Measurements from ENCODE around the gene PFDN2. TPM values are rescaled to one million over a fixed set of nuclear protein-coding genes. Genes with fewer than 3 reads are reported as not detected.

The PFDN2 gene
- total and polyA plus RNA-seq, 10 of the 15 experiments (the other 5 are each of a cell fraction or from before 2014, with no cell fraction given), result 30.0 to 141 (median 80.5) TPM

DNA sequence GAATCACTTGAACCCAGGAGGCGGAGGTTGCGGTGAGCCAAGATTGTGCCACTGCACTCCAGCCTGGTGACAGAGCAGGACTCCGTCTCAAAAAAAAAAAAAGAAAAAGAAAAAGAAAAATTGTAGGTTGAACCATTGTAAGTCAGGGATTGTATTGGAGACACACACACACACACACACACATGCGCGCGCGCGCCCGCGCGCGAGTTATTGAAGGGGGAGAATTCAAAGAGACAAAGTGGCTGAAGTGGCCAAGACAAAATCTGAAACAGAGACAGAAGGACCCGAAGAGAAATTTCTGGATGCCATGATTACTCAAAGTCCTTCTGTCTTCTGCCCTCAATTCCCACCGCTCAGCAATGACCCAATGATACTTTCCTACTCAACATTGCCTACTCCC is 23.4 kb downstream of the PFDN2 start:
- Histone ChIP-seq H3K4me3 (no peak overlapping the region), H3K36me3 (ENCODE audit: control insufficient read depth in 2 of 2, insufficient read depth in 2 of 2, low read length in 1 of 2) (peaks cover 0 to 4% of the 10 kb centered on the region in 2 experiments; a peak in 2 of 4 replicates), H3K9me3 (replicated peaks; ENCODE audit: control insufficient read depth, insufficient read depth, low read length) (no peaks in the 10 kb centered on the region), H3K79me2 (ENCODE audit: control insufficient read depth, insufficient read depth, low read length) (no peaks in the 10 kb centered on the region), H3K4me2 (ENCODE audit: control insufficient read depth, insufficient read depth) (no peak overlapping the region), H3K27me3 (replicated peaks in 1 of 2; ENCODE audit: control insufficient read depth in 2 of 2, insufficient read depth in 2 of 2, low read length in 1 of 2) (no peaks in the 10 kb centered on the region), H3K9ac (ENCODE audit: control insufficient read depth, insufficient read depth, low read length) (no peak overlapping the region), H3K27ac (ENCODE audit: control insufficient read depth, insufficient read depth) (no peak overlapping the region), H3K4me1 (ENCODE audit: control insufficient read depth, insufficient read depth, low read length) (peaks cover 39% of the 10 kb centered on the region), H2AFZ (ENCODE audit: control insufficient read depth, low read depth, low read length) (no peak overlapping the region), H4K20me1 (ENCODE audit: control insufficient read depth, insufficient read depth) (no peaks in the 10 kb centered on the region)
- no peak for ATAC-seq
- no peak for DNase-seq (ENCODE audit: low read depth, low spot score)
- intact Hi-C loops (cut with micrococcal nuclease; ENCODE audit: unreplicated experiment) (no loop called here), in situ Hi-C loops (cut with MboI) (no loop called here)
- whole genome bisulfite sequencing (ENCODE audit: insufficient coverage, insufficient replicate concordance, low lambda C conversion rate, missing lambda C conversion rate), result 99% methylated on average over 13 of the region's 14 CpGs
- ChIA-PET CTCF (interaction anchor here (1.0 to 7.6 kb wide), 6 partner anchors 10 to 101 kb away, joined by 3 to 181 read pairs (median 58); partner anchors contain the start of genes ARHGAP30, TSTD1 and USF1), POLR2A (interaction anchor here (0.6 to 5.6 kb wide), 4 partner anchors 11 to 591 kb away, joined by 3 to 66 read pairs (median 4); partner anchors contain the start of gene ARHGAP30), RAD21 (ENCODE audit: unreplicated experiment) (interaction anchor here (6.7 kb wide), 1 partner anchor 24 kb away, joined by 90 read pairs; the partner anchor contains the start of gene ARHGAP30), SMC1A (ENCODE audit: uncharacterized antibody, unreplicated experiment) (interaction anchor here (0.9 to 7.0 kb wide), 9 partner anchors 20 to 97 kb away, joined by 3 to 110 read pairs (median 7); partner anchors contain the start of genes ARHGAP30, DEDD, F11R and NIT1)
- BruUV-seq (replicated peaks), result no TSS peak
- no peak for FAIRE-seq
- TF ChIP-seq, protein P1, sequence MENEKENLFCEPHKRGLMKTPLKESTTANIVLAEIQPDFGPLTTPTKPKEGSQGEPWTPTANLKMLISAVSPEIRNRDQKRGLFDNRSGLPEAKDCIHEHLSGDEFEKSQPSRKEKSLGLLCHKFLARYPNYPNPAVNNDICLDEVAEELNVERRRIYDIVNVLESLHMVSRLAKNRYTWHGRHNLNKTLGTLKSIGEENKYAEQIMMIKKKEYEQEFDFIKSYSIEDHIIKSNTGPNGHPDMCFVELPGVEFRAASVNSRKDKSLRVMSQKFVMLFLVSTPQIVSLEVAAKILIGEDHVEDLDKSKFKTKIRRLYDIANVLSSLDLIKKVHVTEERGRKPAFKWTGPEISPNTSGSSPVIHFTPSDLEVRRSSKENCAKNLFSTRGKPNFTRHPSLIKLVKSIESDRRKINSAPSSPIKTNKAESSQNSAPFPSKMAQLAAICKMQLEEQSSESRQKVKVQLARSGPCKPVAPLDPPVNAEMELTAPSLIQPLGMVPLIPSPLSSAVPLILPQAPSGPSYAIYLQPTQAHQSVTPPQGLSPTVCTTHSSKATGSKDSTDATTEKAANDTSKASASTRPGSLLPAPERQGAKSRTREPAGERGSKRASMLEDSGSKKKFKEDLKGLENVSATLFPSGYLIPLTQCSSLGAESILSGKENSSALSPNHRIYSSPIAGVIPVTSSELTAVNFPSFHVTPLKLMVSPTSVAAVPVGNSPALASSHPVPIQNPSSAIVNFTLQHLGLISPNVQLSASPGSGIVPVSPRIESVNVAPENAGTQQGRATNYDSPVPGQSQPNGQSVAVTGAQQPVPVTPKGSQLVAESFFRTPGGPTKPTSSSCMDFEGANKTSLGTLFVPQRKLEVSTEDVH (IDR thresholded peaks at IDR 0.05; ENCODE audit: low read depth, partially characterized antibody), result no peak
- TF ChIP-seq ZNF274 (IDR thresholded peaks at IDR 0.05; ENCODE audit: insufficient read depth, insufficient read length), result no peak
- no peak for TF ChIP-seq CBX5 (IDR thresholded peaks at IDR 0.05; ENCODE audit: low read depth)
- TF ChIP-seq, protein P2, sequence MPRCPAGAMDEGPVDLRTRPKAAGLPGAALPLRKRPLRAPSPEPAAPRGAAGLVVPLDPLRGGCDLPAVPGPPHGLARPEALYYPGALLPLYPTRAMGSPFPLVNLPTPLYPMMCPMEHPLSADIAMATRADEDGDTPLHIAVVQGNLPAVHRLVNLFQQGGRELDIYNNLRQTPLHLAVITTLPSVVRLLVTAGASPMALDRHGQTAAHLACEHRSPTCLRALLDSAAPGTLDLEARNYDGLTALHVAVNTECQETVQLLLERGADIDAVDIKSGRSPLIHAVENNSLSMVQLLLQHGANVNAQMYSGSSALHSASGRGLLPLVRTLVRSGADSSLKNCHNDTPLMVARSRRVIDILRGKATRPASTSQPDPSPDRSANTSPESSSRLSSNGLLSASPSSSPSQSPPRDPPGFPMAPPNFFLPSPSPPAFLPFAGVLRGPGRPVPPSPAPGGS (IDR thresholded peaks at IDR 0.05; ENCODE audit: borderline replicate concordance, insufficient read depth, low read depth, low read length, poor library complexity, severe bottlenecking), result no peak
- no peak for TF ChIP-seq MEF2B (IDR thresholded peaks at IDR 0.05; ENCODE audit: partially characterized antibody, poor library complexity, severe bottlenecking)
- no peak for TF ChIP-seq ZSCAN29 (IDR thresholded peaks at IDR 0.05)
- TF ChIP-seq, protein P3, sequence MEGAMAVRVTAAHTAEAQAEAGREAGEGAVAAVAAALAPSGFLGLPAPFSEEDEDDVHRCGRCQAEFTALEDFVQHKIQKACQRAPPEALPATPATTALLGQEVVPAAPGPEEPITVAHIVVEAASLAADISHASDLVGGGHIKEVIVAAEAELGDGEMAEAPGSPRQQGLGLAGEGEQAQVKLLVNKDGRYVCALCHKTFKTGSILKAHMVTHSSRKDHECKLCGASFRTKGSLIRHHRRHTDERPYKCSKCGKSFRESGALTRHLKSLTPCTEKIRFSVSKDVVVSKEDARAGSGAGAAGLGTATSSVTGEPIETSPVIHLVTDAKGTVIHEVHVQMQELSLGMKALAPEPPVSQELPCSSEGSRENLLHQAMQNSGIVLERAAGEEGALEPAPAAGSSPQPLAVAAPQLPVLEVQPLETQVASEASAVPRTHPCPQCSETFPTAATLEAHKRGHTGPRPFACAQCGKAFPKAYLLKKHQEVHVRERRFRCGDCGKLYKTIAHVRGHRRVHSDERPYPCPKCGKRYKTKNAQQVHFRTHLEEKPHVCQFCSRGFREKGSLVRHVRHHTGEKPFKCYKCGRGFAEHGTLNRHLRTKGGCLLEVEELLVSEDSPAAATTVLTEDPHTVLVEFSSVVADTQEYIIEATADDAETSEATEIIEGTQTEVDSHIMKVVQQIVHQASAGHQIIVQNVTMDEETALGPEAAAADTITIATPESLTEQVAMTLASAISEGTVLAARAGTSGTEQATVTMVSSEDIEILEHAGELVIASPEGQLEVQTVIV (IDR thresholded peaks at IDR 0.05; ENCODE audit: borderline replicate concordance, partially characterized antibody), result no peak
- TF ChIP-seq, protein P4, sequence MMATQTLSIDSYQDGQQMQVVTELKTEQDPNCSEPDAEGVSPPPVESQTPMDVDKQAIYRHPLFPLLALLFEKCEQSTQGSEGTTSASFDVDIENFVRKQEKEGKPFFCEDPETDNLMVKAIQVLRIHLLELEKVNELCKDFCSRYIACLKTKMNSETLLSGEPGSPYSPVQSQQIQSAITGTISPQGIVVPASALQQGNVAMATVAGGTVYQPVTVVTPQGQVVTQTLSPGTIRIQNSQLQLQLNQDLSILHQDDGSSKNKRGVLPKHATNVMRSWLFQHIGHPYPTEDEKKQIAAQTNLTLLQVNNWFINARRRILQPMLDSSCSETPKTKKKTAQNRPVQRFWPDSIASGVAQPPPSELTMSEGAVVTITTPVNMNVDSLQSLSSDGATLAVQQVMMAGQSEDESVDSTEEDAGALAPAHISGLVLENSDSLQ (IDR thresholded peaks at IDR 0.05), result no peak
- no peak for TF ChIP-seq CBFB (IDR thresholded peaks at IDR 0.05; ENCODE audit: low read depth)
- TF ChIP-seq SMAD5 (IDR thresholded peaks at IDR 0.05; ENCODE audit: low read depth), result no peak
- TF ChIP-seq, protein P5, sequence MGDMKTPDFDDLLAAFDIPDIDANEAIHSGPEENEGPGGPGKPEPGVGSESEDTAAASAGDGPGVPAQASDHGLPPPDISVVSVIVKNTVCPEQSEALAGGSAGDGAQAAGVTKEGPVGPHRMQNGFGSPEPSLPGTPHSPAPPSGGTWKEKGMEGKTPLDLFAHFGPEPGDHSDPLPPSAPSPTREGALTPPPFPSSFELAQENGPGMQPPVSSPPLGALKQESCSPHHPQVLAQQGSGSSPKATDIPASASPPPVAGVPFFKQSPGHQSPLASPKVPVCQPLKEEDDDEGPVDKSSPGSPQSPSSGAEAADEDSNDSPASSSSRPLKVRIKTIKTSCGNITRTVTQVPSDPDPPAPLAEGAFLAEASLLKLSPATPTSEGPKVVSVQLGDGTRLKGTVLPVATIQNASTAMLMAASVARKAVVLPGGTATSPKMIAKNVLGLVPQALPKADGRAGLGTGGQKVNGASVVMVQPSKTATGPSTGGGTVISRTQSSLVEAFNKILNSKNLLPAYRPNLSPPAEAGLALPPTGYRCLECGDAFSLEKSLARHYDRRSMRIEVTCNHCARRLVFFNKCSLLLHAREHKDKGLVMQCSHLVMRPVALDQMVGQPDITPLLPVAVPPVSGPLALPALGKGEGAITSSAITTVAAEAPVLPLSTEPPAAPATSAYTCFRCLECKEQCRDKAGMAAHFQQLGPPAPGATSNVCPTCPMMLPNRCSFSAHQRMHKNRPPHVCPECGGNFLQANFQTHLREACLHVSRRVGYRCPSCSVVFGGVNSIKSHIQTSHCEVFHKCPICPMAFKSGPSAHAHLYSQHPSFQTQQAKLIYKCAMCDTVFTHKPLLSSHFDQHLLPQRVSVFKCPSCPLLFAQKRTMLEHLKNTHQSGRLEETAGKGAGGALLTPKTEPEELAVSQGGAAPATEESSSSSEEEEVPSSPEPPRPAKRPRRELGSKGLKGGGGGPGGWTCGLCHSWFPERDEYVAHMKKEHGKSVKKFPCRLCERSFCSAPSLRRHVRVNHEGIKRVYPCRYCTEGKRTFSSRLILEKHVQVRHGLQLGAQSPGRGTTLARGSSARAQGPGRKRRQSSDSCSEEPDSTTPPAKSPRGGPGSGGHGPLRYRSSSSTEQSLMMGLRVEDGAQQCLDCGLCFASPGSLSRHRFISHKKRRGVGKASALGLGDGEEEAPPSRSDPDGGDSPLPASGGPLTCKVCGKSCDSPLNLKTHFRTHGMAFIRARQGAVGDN (IDR thresholded peaks at IDR 0.05), result no peak
